ENCODE results near the gene RAPGEF2. TPM values are rescaled to one million over a fixed set of nuclear protein-coding genes. Genes with fewer than 3 reads are reported as not detected.
A peak's percentile ranks its signal among the peaks of the same experiment; 100 is the strongest.

RAPGEF2 gene
- total and polyA plus RNA-seq, 9 of the 15 experiments (the other 6 are each of a cell fraction or from before 2014, with no cell fraction given) = 3.1 to 32.6 (median 23.1) TPM

GRCh38 chr4:159292137-159292896, 189.4 kb downstream of the RAPGEF2 start:
- POLR2A ChIA-PET = no interaction called here
- TF ChIP-seq RBM15 (IDR thresholded peaks at IDR 0.05; ENCODE audit: insufficient read depth, low read length) (no peak), ZNF316 (IDR thresholded peaks at IDR 0.05) (peak; percentile 64), KAT2B (IDR thresholded peaks at IDR 0.05; ENCODE audit: low read depth, low read length) (no peak), NCOA6 (IDR thresholded peaks at IDR 0.05) (no peak), NFE2 (IDR thresholded peaks at IDR 0.05; ENCODE audit: low read depth) (no peak), MAFG (tag; conservative IDR thresholded peaks at IDR 0.05) (0 out of 2 replicates have a peak, but pooled peaks have one; percentile 18), C11orf30 (IDR thresholded peaks at IDR 0.05; ENCODE audit: low read depth) (0 out of 2 replicates have a peak, but pooled peaks have one; percentile 13), POLR2AphosphoS5 (IDR thresholded peaks at IDR 0.05; ENCODE audit: control insufficient read depth, insufficient read depth, low read depth, low read length) (no peak), ZFP1 (CRISPR knock-in tag; IDR thresholded peaks at IDR 0.05) (no peak), ZKSCAN1 (IDR thresholded peaks at IDR 0.05; ENCODE audit: low read depth, low read length) (no peak), ATF3 (IDR thresholded peaks at IDR 0.05) (0 out of 2 replicates have a peak, but pooled peaks have one; percentile 13), ATF3 (CRISPR knock-in tag; conservative IDR thresholded peaks at IDR 0.05) (no peak)

More at GRCh38 chr4:159292137-159292896, 189.4 kb downstream of the RAPGEF2 start:
- no TSS peak for BruUV-seq (replicated peaks)
- in situ Hi-C loops (cut with MboI) (no loop called here), intact Hi-C loops (cut with micrococcal nuclease) (no loop called here)
- H3K36me3 ChIP-seq (ENCODE audit: control insufficient read depth, insufficient read depth, low read length) = no peaks in the 10 kb centered on the region; the same call in 2 of the 3 replicates
- H3K27ac ChIP-seq (ENCODE audit: extremely low read depth, low read depth, low read length) = no peak overlapping the region
- H3K9me3 ChIP-seq (replicated peaks; ENCODE audit: control insufficient read depth, insufficient read depth, low read depth, low read length) = no peaks in the 10 kb centered on the region
- FAIRE-seq (no peak), ATAC-seq (peak; percentile 48; the same call in 2 of the 3 replicates), DNase-seq (ENCODE audit: extremely low read depth in 1 of 4, low spot score in 3 of 4) (no peak)
- H3K4me3 ChIP-seq = no peak overlapping the region
- no peak overlapping the region for H3K9ac ChIP-seq (ENCODE audit: insufficient read depth in 1 of 2, low read depth in 2 of 2, low read length in 2 of 2)
- H3K27me3 ChIP-seq (ENCODE audit: control insufficient read depth in 2 of 2, insufficient read depth in 2 of 2, low read length in 2 of 2) = no peaks in the 10 kb centered on the region
- 76% methylated on average over 4 of the region's 4 CpGs for whole genome bisulfite sequencing (ENCODE audit: insufficient coverage, low coverage, missing lambda C conversion rate)
- H4K20me1 ChIP-seq (replicated peaks; ENCODE audit: control insufficient read depth, insufficient read depth, low read length) = no peaks in the 10 kb centered on the region; the same call in 1 of the 2 replicates
- H2AFZ ChIP-seq (ENCODE audit: low read depth, low read length) = no peak overlapping the region
- H3K9me1 ChIP-seq (ENCODE audit: control insufficient read depth, insufficient read depth, low read length) = no peaks in the 10 kb centered on the region
- no peak overlapping the region for H3K4me2 ChIP-seq (ENCODE audit: insufficient read depth, low read length)
- CTCF ChIA-PET (ENCODE audit: low intra/inter-chr PET ratio) = no interaction called here
- H3K79me2 ChIP-seq (ENCODE audit: control insufficient read depth, insufficient read depth, low read length) = no peaks in the 10 kb centered on the region
- H3K4me1 ChIP-seq (replicated peaks in 1 of 2; ENCODE audit: control insufficient read depth in 2 of 2, insufficient read depth in 2 of 2, low read length in 2 of 2) = no peaks in the 10 kb centered on the region
